HEK293 (cell line): ENCODE data around the gene PICALM.

Experiments
- FEZF1 ChIP-seq: fragments of 450-650 bp; formaldehyde crosslinking; IDR thresholded peaks from 2 replicates; pipeline ENCODE4 v1.5.1; 2016; ENCODE audit warnings: missing biosample characterization, missing genetic modification characterization
- GLIS1 ChIP-seq: fragments of 450-650 bp; formaldehyde crosslinking; IDR thresholded peaks from 2 replicates; pipeline ENCODE4 v1.5.1; 2016; ENCODE audit warnings: missing biosample characterization, missing genetic modification characterization
- HIC1 ChIP-seq: fragments of 450-650 bp; formaldehyde crosslinking; IDR thresholded peaks from 2 replicates; pipeline ENCODE4 v1.5.1; 2016; ENCODE audit warnings: missing biosample characterization, missing genetic modification characterization
- KLF1 ChIP-seq: fragments of 450-650 bp; formaldehyde crosslinking; IDR thresholded peaks from 2 replicates; pipeline ENCODE4 v1.5.1; 2016; ENCODE audit warnings: missing biosample characterization, missing genetic modification characterization
- KLF8 ChIP-seq: fragments of 450-650 bp; formaldehyde crosslinking; IDR thresholded peaks from 2 replicates; pipeline ENCODE4 v1.5.1; 2016; ENCODE audit warnings: missing biosample characterization, missing genetic modification characterization
- MZF1 ChIP-seq: fragments of 450-650 bp; formaldehyde crosslinking; IDR thresholded peaks from 2 replicates; pipeline ENCODE4 v1.5.1; 2017; ENCODE audit warnings: missing biosample characterization, missing genetic modification characterization, borderline replicate concordance
- OSR2 ChIP-seq: fragments of 450-650 bp; formaldehyde crosslinking; IDR thresholded peaks from 2 replicates; pipeline ENCODE4 v1.5.1; 2016; ENCODE audit warnings: missing biosample characterization, missing genetic modification characterization
- REPIN1 ChIP-seq: fragments of 450-650 bp; formaldehyde crosslinking; IDR thresholded peaks from 2 replicates; pipeline ENCODE4 v1.5.1; 2017; ENCODE audit warnings: missing biosample characterization, missing genetic modification characterization, low read depth
- SP3 ChIP-seq: fragments of 450-650 bp; formaldehyde crosslinking; IDR thresholded peaks from 2 replicates; pipeline ENCODE4 v1.5.1; 2016; ENCODE audit warnings: missing biosample characterization, missing genetic modification characterization
- ZBTB48 ChIP-seq: fragments of 450-650 bp; formaldehyde crosslinking; IDR thresholded peaks from 2 replicates; pipeline ENCODE4 v1.5.1; 2016; ENCODE audit warnings: missing biosample characterization, missing genetic modification characterization
- ZBTB8A ChIP-seq: fragments of 450-650 bp; formaldehyde crosslinking; IDR thresholded peaks from 2 replicates; pipeline ENCODE4 v1.5.1; 2016; ENCODE audit warnings: missing biosample characterization, missing genetic modification characterization
- ZFP3 ChIP-seq: fragments of 450-650 bp; formaldehyde crosslinking; IDR thresholded peaks from 2 replicates; pipeline ENCODE4 v1.5.1; 2016; ENCODE audit warnings: low read depth, missing biosample characterization, missing genetic modification characterization
- ZNF112 ChIP-seq: fragments of 450-650 bp; formaldehyde crosslinking; IDR thresholded peaks from 2 replicates; pipeline ENCODE4 v1.5.0; 2017; ENCODE audit warnings: missing biosample characterization, missing genetic modification characterization
- ZNF157 ChIP-seq: fragments of 450-650 bp; formaldehyde crosslinking; IDR thresholded peaks from 2 replicates; pipeline ENCODE4 v1.5.1; 2016; ENCODE audit warnings: missing biosample characterization, missing genetic modification characterization
- ZNF175 ChIP-seq: fragments of 450-650 bp; formaldehyde crosslinking; IDR thresholded peaks from 2 replicates; pipeline ENCODE4 v1.5.1; 2016; ENCODE audit warnings: missing biosample characterization, missing genetic modification characterization
- ZNF221 ChIP-seq: fragments of 450-650 bp; formaldehyde crosslinking; IDR thresholded peaks from 2 replicates; pipeline ENCODE4 v1.5.1; 2017; ENCODE audit warnings: missing biosample characterization, missing genetic modification characterization, borderline replicate concordance
- ZNF239 ChIP-seq: fragments of 450-650 bp; formaldehyde crosslinking; IDR thresholded peaks from 2 replicates; pipeline ENCODE4 v1.5.1; 2016; ENCODE audit warnings: missing biosample characterization, missing genetic modification characterization
- ZNF335 ChIP-seq: fragments of 450-650 bp; formaldehyde crosslinking; conservative IDR thresholded peaks from 2 replicates; pipeline ENCODE4 v1.5.1; 2016; ENCODE audit warnings: missing biosample characterization, missing genetic modification characterization
- ZNF391 ChIP-seq: fragments of 450-650 bp; formaldehyde crosslinking; IDR thresholded peaks from 2 replicates; pipeline ENCODE4 v1.5.1; 2016; ENCODE audit warnings: low read depth, missing biosample characterization, missing genetic modification characterization, borderline replicate concordance
- ZNF501 ChIP-seq: fragments of 450-650 bp; formaldehyde crosslinking; IDR thresholded peaks from 2 replicates; pipeline ENCODE4 v1.5.1; 2016; ENCODE audit warnings: missing biosample characterization, missing genetic modification characterization
- ZNF529 ChIP-seq: fragments of 450-650 bp; formaldehyde crosslinking; IDR thresholded peaks from 2 replicates; pipeline ENCODE4 v1.5.1; 2017; ENCODE audit warnings: missing genetic modification characterization, missing biosample characterization; ENCODE audit not compliant: insufficient replicate concordance
- ZNF555 ChIP-seq: fragments of 450-650 bp; formaldehyde crosslinking; conservative IDR thresholded peaks from 2 replicates; pipeline ENCODE4 v1.5.1; 2017; ENCODE audit warnings: missing biosample characterization, mild to moderate bottlenecking, missing genetic modification characterization, inconsistent platforms
- ZNF600 ChIP-seq: fragments of 450-650 bp; formaldehyde crosslinking; IDR thresholded peaks from 2 replicates; pipeline ENCODE4 v1.5.1; 2016; ENCODE audit warnings: missing biosample characterization, missing genetic modification characterization
- ZNF629 ChIP-seq: fragments of 450-650 bp; formaldehyde crosslinking; IDR thresholded peaks from 2 replicates; pipeline ENCODE4 v1.5.1; 2017; ENCODE audit warnings: missing biosample characterization, missing genetic modification characterization
- ZNF76 ChIP-seq: fragments of 450-650 bp; formaldehyde crosslinking; IDR thresholded peaks from 2 replicates; pipeline ENCODE4; 2016; ENCODE audit warnings: low read depth, missing biosample characterization, missing genetic modification characterization, borderline replicate concordance
- ZNF843 ChIP-seq: fragments of 450-650 bp; formaldehyde crosslinking; IDR thresholded peaks from 2 replicates; pipeline ENCODE4 v1.5.1; 2016; ENCODE audit warnings: missing biosample characterization, missing genetic modification characterization
- TF ChIP-seq, protein P1 (sequence below): fragments of 450-650 bp; formaldehyde crosslinking; IDR thresholded peaks from 2 replicates; pipeline ENCODE4 v1.5.1; 2016; ENCODE audit warnings: missing biosample characterization, missing genetic modification characterization
- TF ChIP-seq, protein P2 (sequence below): fragments of 450-650 bp; formaldehyde crosslinking; IDR thresholded peaks from 2 replicates; pipeline ENCODE4 v1.5.1; 2016; ENCODE audit warnings: missing biosample characterization, missing genetic modification characterization, low read depth
- TF ChIP-seq, protein P3 (sequence below): fragments of 450-650 bp; formaldehyde crosslinking; IDR thresholded peaks from 2 replicates; pipeline ENCODE4 v1.5.1; 2016; ENCODE audit warnings: missing biosample characterization, missing genetic modification characterization

Gene PICALM

DNA sequence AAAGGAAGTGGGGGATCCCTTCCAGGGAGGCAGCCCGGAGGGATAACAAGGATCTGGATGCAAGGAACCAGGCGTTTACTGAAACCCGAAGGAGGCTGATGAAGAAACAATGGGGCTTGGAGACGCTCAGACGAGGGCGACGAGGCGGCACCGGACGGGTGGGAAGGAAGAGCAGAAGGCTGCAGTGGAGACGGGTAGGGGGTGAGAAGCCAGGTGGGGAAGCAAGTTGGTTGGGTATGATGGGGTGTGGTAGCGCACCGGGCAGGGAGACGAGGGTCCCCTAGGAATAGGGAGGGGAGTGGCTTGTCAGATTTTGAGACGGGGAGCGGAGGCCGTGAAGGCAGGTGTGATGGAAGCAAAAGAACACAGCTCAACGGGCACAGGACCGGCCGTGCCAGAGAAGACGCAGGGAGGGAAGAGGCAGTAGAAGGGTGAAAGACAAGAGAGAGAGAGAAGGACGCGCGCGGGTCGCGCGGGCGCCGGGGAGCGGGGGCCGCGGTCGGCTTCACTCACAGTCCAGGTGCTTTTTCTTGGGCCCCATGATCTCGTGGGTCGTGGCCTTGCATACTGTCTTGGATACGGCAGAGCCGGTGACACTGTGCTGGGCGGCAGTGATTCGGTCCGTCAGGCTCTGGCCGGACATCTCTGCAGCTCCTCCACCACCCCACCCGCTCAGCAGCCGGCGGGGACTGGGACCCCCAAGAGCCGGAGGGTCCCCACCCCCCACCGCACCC, 579 bp downstream of the PICALM start (continued):
- TF ChIP-seq, protein P1, sequence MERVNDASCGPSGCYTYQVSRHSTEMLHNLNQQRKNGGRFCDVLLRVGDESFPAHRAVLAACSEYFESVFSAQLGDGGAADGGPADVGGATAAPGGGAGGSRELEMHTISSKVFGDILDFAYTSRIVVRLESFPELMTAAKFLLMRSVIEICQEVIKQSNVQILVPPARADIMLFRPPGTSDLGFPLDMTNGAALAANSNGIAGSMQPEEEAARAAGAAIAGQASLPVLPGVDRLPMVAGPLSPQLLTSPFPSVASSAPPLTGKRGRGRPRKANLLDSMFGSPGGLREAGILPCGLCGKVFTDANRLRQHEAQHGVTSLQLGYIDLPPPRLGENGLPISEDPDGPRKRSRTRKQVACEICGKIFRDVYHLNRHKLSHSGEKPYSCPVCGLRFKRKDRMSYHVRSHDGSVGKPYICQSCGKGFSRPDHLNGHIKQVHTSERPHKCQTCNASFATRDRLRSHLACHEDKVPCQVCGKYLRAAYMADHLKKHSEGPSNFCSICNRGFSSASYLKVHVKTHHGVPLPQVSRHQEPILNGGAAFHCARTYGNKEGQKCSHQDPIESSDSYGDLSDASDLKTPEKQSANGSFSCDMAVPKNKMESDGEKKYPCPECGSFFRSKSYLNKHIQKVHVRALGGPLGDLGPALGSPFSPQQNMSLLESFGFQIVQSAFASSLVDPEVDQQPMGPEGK (tag by site-specific recombination), result peak; percentile 58; the same call in 1 of the 2 replicates
- TF ChIP-seq ZNF335 (tag by site-specific recombination), result peak; percentile 82
- TF ChIP-seq KLF1 (tag by site-specific recombination), result peak; percentile 33; the same call in 1 of the 2 replicates
- TF ChIP-seq ZNF501 (tag by site-specific recombination), result peak; percentile 46; the same call in 1 of the 2 replicates
- TF ChIP-seq KLF8, result peak; percentile 82; the same call in 1 of the 2 replicates
- TF ChIP-seq GLIS1 (tag by site-specific recombination), result peak; percentile 23; the same call in 1 of the 2 replicates
- peak; percentile 88 for TF ChIP-seq ZBTB48 (tag by site-specific recombination)
- TF ChIP-seq, protein P2, sequence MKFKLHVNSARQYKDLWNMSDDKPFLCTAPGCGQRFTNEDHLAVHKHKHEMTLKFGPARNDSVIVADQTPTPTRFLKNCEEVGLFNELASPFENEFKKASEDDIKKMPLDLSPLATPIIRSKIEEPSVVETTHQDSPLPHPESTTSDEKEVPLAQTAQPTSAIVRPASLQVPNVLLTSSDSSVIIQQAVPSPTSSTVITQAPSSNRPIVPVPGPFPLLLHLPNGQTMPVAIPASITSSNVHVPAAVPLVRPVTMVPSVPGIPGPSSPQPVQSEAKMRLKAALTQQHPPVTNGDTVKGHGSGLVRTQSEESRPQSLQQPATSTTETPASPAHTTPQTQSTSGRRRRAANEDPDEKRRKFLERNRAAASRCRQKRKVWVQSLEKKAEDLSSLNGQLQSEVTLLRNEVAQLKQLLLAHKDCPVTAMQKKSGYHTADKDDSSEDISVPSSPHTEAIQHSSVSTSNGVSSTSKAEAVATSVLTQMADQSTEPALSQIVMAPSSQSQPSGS (tag by site-specific recombination), result no peak
- no peak for TF ChIP-seq ZNF175 (tag by site-specific recombination)
- TF ChIP-seq, protein P3, sequence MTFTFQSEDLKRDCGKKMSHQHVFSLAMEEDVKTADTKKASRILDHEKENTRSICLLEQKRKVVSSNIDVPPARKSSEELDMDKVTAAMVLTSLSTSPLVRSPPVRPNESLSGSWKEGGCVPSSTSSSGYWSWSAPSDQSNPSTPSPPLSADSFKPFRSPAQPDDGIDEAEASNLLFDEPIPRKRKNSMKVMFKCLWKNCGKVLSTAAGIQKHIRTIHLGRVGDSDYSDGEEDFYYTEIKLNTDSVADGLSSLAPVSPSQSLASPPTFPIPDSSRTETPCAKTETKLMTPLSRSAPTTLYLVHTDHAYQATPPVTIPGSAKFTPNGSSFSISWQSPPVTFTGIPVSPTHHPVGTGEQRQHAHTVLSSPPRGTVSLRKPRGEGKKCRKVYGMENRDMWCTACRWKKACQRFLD (tag by site-specific recombination), result no peak
- TF ChIP-seq ZFP3, result no peak
- peak; percentile 64 for TF ChIP-seq ZBTB8A (tag by site-specific recombination)
- TF ChIP-seq SP3 (tag by site-specific recombination), result no peak
- TF ChIP-seq ZNF391 (tag by site-specific recombination), result no peak
- TF ChIP-seq ZNF600 (tag by site-specific recombination), result peak; percentile 98
- TF ChIP-seq ZNF76 (tag by site-specific recombination), result 0 out of 2 replicates have a peak, but pooled peaks have one; percentile 13
- no peak for TF ChIP-seq ZNF529 (tag by site-specific recombination)
- no peak for TF ChIP-seq ZNF843
- TF ChIP-seq ZNF555 (tag by site-specific recombination), result no peak
- TF ChIP-seq REPIN1 (tag by site-specific recombination), result no peak
- no peak for TF ChIP-seq HIC1 (tag by site-specific recombination)
- no peak for TF ChIP-seq FEZF1 (tag by site-specific recombination)
- TF ChIP-seq ZNF239, result no peak
- no peak for TF ChIP-seq ZNF221 (tag by site-specific recombination)
- peak; percentile 12; the same call in 1 of the 2 replicates for TF ChIP-seq MZF1 (tag by site-specific recombination)
- TF ChIP-seq ZNF112 (tag by site-specific recombination), result no peak
- TF ChIP-seq OSR2, result no peak
- no peak for TF ChIP-seq ZNF157 (tag by site-specific recombination)
- TF ChIP-seq ZNF629 (tag by site-specific recombination), result no peak
